ENCODE measurements around the gene IKZF1. TPM values are rescaled to one million over a fixed set of nuclear protein-coding genes. Genes with fewer than 3 reads are reported as not detected.

Gene IKZF1
- total RNA-seq, 6 donors from 2014 or later: 33.8 to 65.1 (median 49.8) TPM

DNA sequence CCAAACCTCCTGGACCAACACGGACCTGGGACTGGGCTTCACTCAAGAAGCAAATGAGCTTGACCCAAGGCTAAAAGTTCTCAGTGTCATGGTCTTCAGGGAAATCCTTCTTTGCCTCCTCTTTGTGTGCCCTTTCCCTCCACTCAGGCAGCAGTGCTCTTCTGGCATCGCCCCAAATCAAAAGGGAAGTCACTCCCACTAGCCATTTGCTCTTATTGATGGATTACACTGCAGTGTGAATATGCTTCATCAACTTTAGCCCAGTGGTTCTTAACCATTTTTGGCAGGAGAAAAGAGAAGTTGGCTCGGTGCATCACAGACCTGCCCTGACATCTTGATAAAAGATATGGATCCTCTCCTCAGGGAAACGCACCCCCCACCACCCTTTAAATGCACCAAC, 19.2 kb upstream of the IKZF1 start:
- 54 to 78% methylated on average over 4 of the region's 4 CpGs for WGBS, 2 donors
- Histone ChIP-seq H3K27ac (no peak overlapping the region), H3K27me3 (no peaks in the 10 kb centered on the region), H3K36me3 (no peaks in the 10 kb centered on the region), H3K4me3 (no peak overlapping the region), H3K9me3 (no peaks in the 10 kb centered on the region), H3K4me1 (peaks cover 0 to 5% (median 2%) of the 10 kb centered on the region in 4 donors)
- TF ChIP-seq POLR2AphosphoS5 (IDR thresholded peaks at IDR 0.05) (no peak), EP300 (IDR thresholded peaks at IDR 0.05) (no peak), POLR2A (IDR thresholded peaks at IDR 0.05) (no peak)
- TF ChIP-seq, protein P1, sequence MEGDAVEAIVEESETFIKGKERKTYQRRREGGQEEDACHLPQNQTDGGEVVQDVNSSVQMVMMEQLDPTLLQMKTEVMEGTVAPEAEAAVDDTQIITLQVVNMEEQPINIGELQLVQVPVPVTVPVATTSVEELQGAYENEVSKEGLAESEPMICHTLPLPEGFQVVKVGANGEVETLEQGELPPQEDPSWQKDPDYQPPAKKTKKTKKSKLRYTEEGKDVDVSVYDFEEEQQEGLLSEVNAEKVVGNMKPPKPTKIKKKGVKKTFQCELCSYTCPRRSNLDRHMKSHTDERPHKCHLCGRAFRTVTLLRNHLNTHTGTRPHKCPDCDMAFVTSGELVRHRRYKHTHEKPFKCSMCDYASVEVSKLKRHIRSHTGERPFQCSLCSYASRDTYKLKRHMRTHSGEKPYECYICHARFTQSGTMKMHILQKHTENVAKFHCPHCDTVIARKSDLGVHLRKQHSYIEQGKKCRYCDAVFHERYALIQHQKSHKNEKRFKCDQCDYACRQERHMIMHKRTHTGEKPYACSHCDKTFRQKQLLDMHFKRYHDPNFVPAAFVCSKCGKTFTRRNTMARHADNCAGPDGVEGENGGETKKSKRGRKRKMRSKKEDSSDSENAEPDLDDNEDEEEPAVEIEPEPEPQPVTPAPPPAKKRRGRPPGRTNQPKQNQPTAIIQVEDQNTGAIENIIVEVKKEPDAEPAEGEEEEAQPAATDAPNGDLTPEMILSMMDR (IDR thresholded peaks at IDR 0.05): no peak
- peak in 1 of 2 donors; percentile 40 for ATAC-seq (ENCODE audit: low FRiP score in 2 of 2)
- DNase-seq: no peak

DNA sequence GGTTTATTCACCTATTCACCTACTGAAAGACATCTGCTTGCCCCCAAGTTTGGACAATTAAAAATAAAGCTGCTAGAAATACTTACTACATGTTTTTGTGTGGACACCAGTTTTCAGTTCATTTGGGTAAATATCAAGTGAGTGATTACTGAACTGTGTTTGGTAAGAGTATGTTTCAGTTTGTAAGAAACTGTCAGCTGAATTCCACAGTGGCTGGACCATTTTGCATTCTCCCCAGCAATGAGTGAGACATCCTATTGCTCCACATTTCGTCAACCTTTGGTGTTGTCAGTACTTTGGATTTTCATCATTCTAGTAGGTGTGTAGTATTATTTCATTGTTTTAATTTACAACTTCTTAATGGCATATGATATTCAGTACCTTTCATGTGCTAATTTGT, 17.4 kb upstream of the IKZF1 start:
- WGBS, 2 donors: 79 to 84% methylated on average over 1 of the region's 1 CpG
- DNase-seq: no peak
- Histone ChIP-seq H3K4me1 (peaks cover 0 to 5% (median 2%) of the 10 kb centered on the region in 4 donors), H3K36me3 (no peaks in the 10 kb centered on the region), H3K4me3 (no peak overlapping the region), H3K9me3 (no peaks in the 10 kb centered on the region), H3K27me3 (no peaks in the 10 kb centered on the region), H3K27ac (no peak overlapping the region)
- ATAC-seq (ENCODE audit: low FRiP score in 2 of 2): no peak
- TF ChIP-seq EP300 (IDR thresholded peaks at IDR 0.05) (no peak), POLR2AphosphoS5 (IDR thresholded peaks at IDR 0.05) (no peak), POLR2A (IDR thresholded peaks at IDR 0.05) (no peak)

DNA sequence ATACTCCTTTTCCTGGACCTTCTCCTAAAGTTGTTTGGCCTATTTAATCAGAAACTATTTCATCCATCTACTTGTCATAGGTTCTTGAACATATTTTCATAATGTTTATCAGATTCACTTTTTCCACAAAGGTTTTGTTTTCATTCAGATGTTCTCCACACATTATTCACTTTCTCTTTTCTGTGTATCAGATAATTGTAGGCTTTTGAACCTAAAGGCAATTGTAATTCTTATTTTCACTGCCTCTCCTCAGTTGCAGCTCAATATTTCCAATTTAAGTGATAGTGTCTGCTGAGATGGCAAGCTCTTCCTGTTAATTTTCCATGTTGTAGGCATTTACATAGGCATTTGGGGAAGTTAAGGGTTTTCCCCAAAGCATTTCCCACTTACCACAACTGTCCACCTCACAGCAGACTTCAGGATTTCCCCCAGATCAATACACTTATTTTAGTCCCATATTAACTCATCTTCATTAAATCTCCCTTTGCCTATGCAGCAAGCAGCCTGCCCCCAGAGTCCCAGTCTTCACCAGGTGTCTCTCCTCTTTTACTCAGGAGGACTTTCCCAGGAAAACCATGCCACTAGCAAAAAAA, 12.3 kb upstream of the IKZF1 start:
- TF ChIP-seq POLR2A (IDR thresholded peaks at IDR 0.05) (no peak), POLR2AphosphoS5 (IDR thresholded peaks at IDR 0.05) (no peak), EP300 (IDR thresholded peaks at IDR 0.05) (no peak)
- TF ChIP-seq, protein P1 (IDR thresholded peaks at IDR 0.05): no peak
- no peaks in the 10 kb centered on the region for H3K36me3 ChIP-seq
- no peak overlapping the region for H3K4me3 ChIP-seq
- no peak overlapping the region for H3K27ac ChIP-seq
- H3K9me3 ChIP-seq: no peaks in the 10 kb centered on the region
- no peaks in the 10 kb centered on the region for H3K27me3 ChIP-seq
- H3K4me1 ChIP-seq: no peaks in the 10 kb centered on the region
- ATAC-seq (ENCODE audit: low FRiP score in 2 of 2) (no peak), DNase-seq (no peak)

DNA sequence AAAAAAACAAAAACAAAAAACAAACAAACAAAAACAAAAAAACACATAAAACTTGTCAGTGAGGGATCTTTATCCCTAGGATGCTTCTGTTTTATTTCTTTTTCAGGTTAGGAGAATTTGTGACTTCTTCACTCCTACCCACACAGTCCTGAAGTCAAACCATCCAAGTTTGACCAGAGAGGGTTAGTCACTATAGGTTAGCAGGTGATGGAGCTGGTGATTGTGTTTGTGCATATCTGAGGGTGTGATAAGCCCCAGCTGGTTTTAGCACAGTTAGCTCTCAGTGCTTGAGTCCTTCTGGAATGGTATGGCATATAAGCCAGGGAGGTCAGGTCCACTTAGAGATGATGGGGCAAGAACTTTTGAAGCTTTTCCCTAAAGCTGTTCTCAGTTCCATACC, 11.8 kb upstream of the IKZF1 start:
- TF ChIP-seq, protein P1 (IDR thresholded peaks at IDR 0.05): no peak
- TF ChIP-seq POLR2A (IDR thresholded peaks at IDR 0.05): no peak
- no peak for TF ChIP-seq EP300 (IDR thresholded peaks at IDR 0.05)
- TF ChIP-seq POLR2AphosphoS5 (IDR thresholded peaks at IDR 0.05): no peak
- ATAC-seq (ENCODE audit: low FRiP score in 2 of 2): no peak

GRCh38 chr7:50293509-50294179, 10.9 kb upstream of the IKZF1 start:
- H3K4me1 ChIP-seq: no peaks in the 10 kb centered on the region
- WGBS, 2 donors: 90% methylated on average over 7 of the region's 7 CpGs

More for the DNA sequence above, 11.8 kb upstream of the IKZF1 start:
- no peak for DNase-seq
- no peaks in the 10 kb centered on the region for H3K27me3 ChIP-seq
- H3K4me3 ChIP-seq: no peak overlapping the region
- no peaks in the 10 kb centered on the region for H3K4me1 ChIP-seq
- H3K36me3 ChIP-seq: no peaks in the 10 kb centered on the region
- H3K9me3 ChIP-seq: no peaks in the 10 kb centered on the region
- H3K27ac ChIP-seq: no peak overlapping the region

More at GRCh38 chr7:50293509-50294179, 10.9 kb upstream of the IKZF1 start:
- DNase-seq (no peak), ATAC-seq (ENCODE audit: low FRiP score in 2 of 2) (no peak)
- Histone ChIP-seq H3K36me3 (no peaks in the 10 kb centered on the region), H3K27ac (no peak overlapping the region), H3K27me3 (no peaks in the 10 kb centered on the region), H3K9me3 (no peaks in the 10 kb centered on the region), H3K4me3 (no peak overlapping the region)
- TF ChIP-seq POLR2AphosphoS5 (IDR thresholded peaks at IDR 0.05) (no peak), POLR2A (IDR thresholded peaks at IDR 0.05) (no peak), EP300 (IDR thresholded peaks at IDR 0.05) (no peak)
- TF ChIP-seq, protein P1 (IDR thresholded peaks at IDR 0.05): no peak
